Eye (tissue), 1 donor: ENCODE measurements around the gene OR10H5.
"Not testable (repeated sequence)": the region's sequence is repeated elsewhere in the genome, so short reads cannot be mapped to it uniquely, and the experiment has no call there.

ENCODE experiments used
- DNase-seq: peaks from one replicate; pipeline ENCODE4 v3.0.0-alpha.2; 2015

OR10H5 gene

GRCh38 chr19:15812060-15812722 lies 24.7 kb downstream of the OR10H5 start:
- peak; percentile 4 for DNase-seq

GRCh38 chr19:15813916-15814315 lies 26.5 kb downstream of the OR10H5 start:
- DNase-seq: no peak

GRCh38 chr19:15815306-15815705 lies 27.8 kb downstream of the OR10H5 start, which contains the start of gene OR10H1:
TSS of gene OR10H1 (minus strand) at chr19:15815664. CDS start at chr19:15808037, 7,627 bp downstream.
- DNase-seq: no peak

GRCh38 chr19:15820646-15821045 lies 33.2 kb downstream of the OR10H5 start:
- DNase-seq: no peak

- no peak for DNase-seq
Observed at GRCh38 chr19:15825753-15826152, 38.3 kb downstream of the OR10H5 start.

- DNase-seq: no peak
Observed at GRCh38 chr19:15828121-15828610, 40.7 kb downstream of the OR10H5 start.

- not testable (repeated sequence) for DNase-seq
Observed at GRCh38 chr19:15828611-15829305, 41.3 kb downstream of the OR10H5 start.

GRCh38 chr19:15829306-15829698 lies 41.8 kb downstream of the OR10H5 start:
- no peak for DNase-seq

GRCh38 chr19:15829786-15830185 lies 42.3 kb downstream of the OR10H5 start:
- DNase-seq: no peak

GRCh38 chr19:15831626-15832025 lies 44.2 kb downstream of the OR10H5 start:
- DNase-seq: no peak

GRCh38 chr19:15834232-15834631 lies 46.8 kb downstream of the OR10H5 start:
- DNase-seq: not testable (repeated sequence)

GRCh38 chr19:15835565-15836329 lies 48.3 kb downstream of the OR10H5 start:
- DNase-seq: not testable (repeated sequence)

GRCh38 chr19:15836330-15837220 lies 49.1 kb downstream of the OR10H5 start:
- peak; percentile 99 for DNase-seq

- DNase-seq: no peak
Observed at GRCh38 chr19:15837221-15837731, 49.8 kb downstream of the OR10H5 start.

- DNase-seq: no peak
Observed at GRCh38 chr19:15838351-15838750, 50.9 kb downstream of the OR10H5 start.

- not testable (repeated sequence) for DNase-seq
Observed at GRCh38 chr19:15839888-15840287, 52.4 kb downstream of the OR10H5 start.

- no peak for DNase-seq
Observed at GRCh38 chr19:15840833-15841232, 53.4 kb downstream of the OR10H5 start.

GRCh38 chr19:15841875-15842569 lies 54.6 kb downstream of the OR10H5 start:
- DNase-seq: no peak

- DNase-seq: no peak
Observed at GRCh38 chr19:15843203-15843893, 55.9 kb downstream of the OR10H5 start.

- DNase-seq: not testable (repeated sequence)
Observed at GRCh38 chr19:15843894-15844222, 56.4 kb downstream of the OR10H5 start.

- DNase-seq: no peak
Observed at GRCh38 chr19:15846923-15847322, 59.5 kb downstream of the OR10H5 start.
